HT-29 (cell line): ENCODE data around the gene ENTPD2. TPM values are rescaled to one million over a fixed set of nuclear protein-coding genes. Genes with fewer than 3 reads are reported as not detected.
A peak's percentile ranks its signal among the peaks of the same experiment; 100 is the strongest.

Experiments
- DNase-seq: peaks from one replicate; pipeline ENCODE4 v3.0.0-alpha.2; 2015; ENCODE audit warnings: low spot score
- total RNA-seq: library from RNA; depleted of rRNA; stranded (reverse); fragments of >200 nt; shearing (Covaris generic); gene quantifications from 2 replicates; pipeline ENCODE4 v1.2.3, GENCODE V29; 2014; rRNA removed

ENTPD2 gene
- total RNA-seq, result 2.5 and 2.7 TPM in 2 replicates

DNA sequence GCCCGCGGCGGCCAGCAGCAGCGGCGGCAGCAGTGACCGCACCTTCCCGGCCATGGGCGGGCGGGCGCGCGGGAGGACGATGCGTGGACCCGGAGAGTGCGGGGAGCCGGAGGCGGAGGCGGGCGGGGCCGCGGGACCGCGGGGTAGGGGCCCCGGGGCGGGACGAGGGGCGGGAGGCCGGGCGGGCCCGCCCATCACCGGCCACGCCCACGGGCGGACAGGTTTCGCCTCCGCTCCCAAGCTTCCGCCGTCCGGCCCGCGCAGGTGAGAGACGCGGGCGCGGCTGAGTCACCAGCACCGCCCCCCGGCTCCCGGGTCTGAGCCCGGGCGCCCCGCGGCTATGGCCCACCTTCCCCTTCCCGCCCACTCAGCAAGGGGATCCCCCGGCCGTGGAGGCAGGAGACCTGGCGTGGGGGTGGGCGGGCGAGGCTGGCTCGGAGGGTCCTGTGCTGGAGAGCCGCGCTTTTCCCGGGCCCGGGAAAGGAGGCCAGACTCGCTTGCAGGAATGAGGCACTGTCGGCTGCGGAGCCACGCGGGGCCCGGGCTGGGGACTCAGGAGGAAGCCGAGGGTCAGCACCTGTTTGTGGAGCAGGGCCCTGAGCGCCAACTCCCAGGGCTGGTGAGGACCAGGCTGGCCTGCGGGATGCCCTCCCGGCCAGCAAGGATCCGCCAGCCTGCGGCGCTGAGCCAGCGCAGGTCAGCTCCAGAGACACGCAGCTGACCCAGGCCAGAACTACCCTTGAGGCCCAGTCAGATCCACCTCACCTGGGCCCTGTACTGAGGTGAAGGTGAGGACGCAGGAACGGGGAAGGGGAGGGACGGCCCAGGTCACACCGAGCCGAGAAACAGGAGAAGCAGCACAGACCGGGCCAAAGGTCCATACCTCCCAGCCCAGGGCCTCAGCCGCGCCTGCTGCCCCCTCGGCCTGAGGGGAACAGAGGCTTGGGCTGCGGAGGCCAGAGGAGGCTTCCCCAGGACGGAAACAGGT, at the start of gene ENTPD2:
Gene ENTPD2, minus strand, starts transcription at position 118 of the 988 bp plus-strand sequence. Its CDS starts 64 bp downstream, at position 54.
- DNase-seq, result peak; percentile 82

DNA sequence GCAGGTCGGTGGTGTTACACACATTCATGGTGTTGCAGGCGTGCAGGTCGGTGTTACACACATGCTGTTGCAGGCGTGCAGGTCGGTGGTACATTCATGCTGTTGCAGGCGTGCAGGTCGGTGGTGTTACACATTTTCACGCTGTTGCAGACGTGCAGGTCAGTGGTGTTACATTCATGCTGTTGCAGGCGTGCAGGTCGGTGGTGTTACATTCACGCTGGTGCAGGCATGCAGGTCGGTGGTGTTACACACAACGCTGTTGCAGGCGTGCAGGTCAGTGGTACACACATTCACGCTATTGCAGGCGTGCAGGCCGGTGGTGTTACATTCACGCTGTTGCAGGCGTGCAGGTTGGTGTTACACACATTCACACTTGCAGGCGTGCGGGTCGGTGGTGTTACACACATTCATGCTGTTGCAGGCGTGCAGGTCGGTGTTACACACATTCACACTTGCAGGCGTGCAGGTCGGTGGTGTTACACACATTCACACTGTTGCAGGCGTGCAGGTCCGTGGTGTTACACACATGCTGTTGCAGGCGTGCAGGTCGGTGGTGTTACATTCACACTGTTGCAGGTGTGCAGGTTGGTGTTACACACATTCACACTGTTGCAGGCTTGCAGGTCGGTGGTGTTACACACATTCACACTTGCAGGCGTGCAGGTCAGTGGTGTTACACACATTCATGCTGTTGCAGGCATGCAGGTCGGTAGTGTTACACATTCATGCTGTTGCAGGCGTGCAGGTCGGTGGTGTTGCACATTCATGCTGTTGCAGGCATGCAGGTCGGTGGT, 49.5 kb upstream of the ENTPD2 start:
- DNase-seq, result no peak

DNA sequence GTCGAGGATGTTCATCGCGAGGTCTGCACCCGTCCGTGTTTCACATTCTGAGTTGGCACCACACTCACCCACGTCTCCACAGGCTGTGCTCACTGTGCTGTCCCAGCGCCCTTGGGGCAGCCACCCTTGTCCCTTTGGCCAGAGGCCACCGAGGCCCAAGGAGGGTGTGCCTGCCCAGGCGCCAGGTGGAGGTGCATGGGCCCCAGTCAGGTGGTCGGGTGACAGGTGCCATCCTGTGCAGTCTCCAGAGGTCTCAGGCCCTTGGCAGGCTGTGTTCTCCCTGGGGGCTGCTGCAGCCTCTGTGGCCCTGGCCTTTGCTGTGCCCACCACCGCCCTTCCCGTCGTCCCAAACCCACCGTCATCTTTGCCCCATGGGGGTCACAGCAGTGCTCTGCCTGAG, 45.4 kb upstream of the ENTPD2 start:
- no peak for DNase-seq

DNA sequence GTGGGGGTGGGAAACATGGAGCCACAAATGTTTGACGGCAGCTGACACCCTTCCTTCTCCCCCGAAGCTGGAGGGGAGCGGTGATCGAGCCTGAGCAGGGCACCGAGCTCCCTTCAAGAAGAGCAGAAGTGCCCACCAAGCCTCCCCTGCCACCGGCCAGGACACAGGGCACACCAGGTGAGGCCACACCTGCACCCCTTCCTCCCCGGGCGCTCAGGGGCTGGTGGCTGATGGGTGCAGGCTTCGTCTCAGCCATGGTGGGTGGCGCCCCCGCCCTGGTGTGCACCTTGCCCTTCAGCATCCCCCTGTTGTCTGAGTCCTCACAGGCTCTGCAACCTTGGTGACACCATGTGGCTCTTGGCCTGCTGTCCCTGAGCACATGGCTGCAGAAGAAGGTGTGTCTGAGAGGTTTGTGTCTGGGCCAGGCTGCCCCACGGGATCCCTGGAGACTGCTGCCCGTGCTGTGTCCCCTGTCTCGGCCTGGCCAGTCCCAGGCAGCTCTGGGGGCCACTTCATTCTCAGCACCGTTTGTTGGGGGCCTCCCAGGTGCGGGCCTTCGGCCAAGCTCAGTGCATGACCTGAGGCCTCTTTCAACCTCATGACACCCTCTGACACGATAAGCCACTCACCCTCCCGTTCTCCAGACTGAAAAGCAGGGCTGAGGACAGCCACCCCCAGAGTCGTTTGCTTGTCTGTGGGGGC, 44.1 kb upstream of the ENTPD2 start:
- DNase-seq, result no peak

DNA sequence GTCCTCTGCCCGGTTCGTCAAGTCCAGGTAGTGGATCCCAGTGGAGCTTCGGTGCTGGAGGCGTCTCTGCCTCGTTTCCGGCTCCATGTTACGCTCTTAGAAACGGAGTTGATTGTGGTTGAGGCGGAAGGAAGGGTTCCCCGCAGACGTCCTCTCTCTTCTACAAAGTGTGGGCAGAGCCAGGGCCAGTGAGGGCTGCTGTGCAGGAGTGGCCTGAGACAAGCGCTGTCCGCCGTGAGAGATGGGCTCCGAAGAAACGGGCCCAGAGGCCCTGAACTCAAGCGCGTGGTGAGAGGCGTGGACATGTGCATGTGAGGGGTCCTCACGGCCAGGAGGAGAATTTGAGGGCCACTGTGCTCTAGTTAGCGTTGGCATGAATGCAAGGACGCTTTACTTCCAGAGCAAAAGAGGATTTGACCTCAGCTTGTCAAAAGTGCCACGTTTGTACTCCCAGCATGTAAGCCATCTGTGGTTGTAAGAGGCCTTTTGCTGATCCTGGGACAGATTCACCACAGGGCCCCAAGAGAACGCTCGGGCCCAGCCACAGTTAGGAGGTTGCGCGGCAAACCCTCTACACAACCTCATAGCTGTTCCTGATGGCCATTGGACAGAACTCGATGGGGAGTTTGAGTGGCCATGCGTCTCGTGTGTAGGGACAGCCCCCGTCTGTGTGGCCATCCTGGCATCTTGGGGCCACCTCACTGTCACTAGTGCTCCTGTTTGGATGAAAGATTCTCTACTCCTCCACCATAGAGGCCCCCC, 43.1 kb upstream of the ENTPD2 start:
- DNase-seq, result no peak

DNA sequence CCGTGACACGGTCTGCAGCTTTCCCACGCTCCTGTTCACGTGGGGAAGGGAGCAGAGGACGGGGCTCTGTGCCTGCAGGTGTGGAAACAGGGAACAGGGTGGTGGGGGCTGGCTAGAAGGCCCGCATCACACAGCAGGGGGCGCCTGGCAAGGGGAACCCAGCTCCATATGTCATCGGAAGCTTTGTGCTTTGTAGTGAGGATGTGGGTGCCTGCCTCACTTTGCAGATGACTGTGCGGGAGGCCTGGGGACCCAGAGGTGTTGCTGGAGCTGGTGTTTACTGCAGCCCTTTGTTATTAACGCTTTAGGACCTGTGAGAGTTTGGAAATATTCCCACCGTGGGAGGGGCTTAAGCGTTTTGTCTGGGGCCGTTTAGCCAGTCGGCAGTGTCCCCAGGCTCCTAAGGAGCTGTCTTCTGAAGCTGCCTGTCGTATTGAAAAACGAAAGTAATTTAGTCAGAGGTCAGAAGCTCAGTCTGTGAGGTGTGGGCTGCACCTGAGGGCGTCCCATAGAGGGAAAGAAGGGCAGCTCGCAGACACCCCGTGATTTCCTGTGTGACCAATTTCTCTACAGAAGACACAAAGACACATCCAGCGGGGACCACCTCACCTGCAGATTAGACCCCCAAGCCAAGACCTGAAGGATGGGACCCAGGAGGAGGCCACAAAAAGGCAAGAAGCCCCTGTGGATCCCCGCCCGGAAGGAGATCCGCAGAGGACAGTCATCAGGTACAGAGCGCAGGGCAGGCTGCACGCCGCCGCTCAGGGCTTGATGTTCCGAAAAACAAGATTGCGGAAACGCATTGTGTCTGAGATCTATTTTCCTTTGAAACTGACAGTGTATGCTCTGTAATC, 42.0 kb upstream of the ENTPD2 start:
- DNase-seq, result no peak

DNA sequence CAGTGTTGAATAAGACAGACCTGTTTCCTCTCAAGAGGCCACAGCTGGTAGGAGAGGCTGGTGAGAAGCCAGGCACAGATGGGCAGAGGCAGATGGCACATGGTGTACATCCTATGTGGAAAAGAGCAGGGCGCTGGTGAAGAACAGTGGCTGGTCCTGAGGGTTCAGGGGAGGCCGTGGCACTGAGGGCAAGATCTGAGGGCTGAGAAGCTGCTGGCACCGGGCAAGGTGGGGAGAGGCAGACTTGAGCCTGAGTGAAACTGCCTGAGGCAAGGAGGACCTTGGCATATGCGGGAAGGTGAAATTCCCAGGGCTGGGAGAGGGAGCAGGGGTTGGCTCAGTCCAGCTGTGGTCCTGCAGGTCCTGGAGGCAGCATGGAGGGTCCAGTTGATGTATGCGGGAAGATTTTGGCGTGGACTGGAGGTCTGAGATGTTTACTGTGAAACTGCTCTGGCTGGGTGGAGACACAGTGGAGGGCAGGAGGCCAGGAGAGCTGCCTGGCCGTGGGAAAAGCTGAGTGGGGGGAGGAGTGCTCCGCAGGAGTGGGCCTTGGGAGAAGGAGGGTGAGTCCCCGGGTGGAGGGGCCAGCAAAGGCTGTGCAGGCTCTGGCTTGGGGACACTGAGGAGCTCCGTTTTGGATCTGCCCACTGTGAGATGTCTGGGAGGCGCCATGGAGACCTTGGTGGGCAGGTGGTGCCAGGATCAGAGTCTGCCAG, 35.5 kb upstream of the ENTPD2 start:
- no peak for DNase-seq

DNA sequence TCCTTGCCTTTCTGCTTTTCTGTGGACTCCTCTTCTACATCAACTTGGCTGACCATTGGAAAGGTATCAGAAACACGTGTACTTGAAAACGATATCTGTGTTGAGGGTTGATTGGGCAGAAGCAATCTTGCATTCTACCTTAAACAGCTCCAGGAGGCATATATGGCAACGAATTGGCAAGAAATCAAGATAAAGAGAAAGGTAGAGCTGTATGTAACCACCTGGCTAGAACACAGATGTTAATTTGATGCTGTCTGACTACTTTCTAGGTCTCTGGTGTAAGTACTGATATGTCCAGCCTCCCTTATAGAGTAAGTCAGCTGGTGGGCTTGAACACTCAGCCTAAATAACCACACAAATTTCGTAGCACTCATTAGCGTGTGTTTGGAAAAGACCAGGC, 34.3 kb upstream of the ENTPD2 start:
- no peak for DNase-seq

DNA sequence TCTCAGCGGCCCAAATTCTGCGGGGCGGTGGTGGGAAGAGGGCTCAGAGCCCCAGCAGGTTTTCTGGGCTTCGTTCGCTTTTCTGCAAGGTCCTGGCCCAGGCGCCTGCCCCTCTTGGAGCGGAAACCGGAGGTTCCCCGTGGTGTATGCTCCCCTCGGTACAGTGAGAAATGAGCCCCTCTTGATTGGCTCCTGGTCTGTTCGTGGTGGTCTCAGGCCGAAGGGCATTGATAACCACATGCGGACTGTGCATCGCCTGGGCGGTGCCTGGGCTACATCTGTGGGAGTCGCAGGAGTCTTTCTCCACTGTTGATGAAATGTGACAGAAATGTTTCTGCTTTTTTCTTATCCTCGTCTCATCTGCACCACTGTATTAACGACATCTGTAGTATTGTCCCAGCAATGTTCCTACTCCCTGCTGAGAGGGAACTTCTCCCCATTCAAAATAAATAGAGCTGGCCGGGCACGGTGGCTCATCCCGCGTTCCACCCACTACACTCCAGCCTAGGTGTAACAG, 33.6 kb upstream of the ENTPD2 start:
- DNase-seq, result no peak

DNA sequence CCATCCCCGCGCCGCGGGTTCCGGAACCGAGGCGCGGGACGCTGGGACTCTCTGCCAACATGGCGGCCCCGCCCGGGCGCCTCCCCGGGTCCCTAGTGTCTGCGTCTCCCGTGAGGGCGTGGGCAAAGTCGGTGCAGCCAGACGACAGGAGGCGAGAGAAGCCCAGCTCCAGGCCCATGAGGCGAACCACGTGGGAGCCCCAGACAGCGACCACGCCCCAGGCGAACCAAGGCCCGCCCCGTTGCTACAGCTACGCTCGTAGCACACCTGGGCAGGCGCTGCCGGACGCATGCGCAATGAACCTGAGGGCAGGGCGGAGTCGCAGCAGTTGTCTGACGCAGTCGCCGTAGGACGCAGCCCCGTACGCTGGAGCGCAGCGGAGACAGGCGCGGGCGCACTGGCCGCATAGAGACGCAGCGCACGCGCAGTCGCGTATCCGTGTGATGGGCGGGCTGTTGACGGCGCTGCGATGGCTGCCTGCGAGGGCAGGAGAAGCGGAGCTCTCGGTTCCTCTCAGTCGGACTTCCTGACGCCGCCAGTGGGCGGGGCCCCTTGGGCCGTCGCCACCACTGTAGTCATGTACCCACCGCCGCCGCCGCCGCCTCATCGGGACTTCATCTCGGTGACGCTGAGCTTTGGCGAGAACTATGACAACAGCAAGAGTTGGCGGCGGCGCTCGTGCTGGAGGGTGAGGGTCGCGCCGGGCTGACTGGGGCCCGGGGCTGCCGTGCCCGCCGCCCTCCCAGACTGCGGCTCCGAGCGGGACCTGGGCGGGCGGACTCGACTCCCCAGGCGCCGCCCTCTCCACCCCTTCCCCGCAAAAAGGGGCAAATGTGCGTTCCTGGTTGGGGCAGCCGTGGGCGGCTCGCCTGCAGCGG, 32.9 kb upstream of the ENTPD2 start, which contains the start of gene MAN1B1:
Gene MAN1B1, plus strand, starts transcription at position 455 of the 878 bp plus-strand sequence. Its CDS starts 15 bp downstream, at position 470.
- DNase-seq, result peak; percentile 99

DNA sequence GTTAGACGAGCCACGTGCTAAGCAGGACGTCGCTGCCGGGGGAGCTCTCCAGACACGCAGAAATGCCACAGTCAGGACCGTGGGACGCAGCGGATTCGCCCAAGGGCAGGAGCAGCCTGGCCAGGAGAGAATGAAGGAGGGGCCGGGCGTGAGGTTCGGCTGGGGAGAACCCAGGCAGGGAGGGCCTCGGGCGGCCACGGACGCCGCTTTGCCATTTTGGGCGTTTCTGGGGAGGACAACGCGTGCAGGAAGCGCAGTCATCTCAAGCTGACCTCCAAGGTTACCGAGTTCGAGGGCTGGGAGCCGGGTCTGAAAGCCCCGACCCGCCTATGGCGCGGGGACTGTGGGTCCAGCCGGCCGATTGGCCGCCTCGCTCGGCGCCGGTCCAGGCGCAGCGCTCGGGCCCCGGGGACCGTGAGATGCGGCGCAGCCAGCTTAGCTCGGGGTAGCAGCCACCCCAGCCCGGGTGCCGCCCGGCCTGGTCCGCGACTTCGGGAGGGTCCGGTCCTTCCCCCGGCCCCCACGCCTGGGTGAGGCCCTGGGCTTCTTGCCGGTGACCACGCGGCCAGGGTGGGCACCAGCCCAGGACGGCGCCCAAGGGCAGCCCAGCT, 32.2 kb upstream of the ENTPD2 start:
- peak; percentile 51 for DNase-seq

DNA sequence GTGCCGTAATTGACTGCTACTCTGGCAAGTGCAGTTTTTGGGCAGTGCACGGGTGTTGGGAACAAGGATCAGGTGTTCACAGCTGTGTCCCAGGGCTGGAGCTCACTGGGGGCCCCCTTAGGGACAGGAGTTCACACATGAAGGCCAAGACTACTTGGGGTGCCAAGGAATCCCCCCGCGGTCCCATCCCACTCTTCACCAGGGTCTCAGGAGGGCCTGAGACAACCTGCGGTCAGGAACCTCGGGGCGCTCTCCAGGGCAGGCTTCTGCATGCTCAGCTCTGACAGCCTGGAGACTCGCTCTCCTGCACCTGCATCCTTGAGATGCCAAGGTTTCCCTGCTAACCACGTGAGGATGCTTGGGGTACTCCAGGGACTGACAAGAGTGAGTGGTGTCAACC, 30.7 kb upstream of the ENTPD2 start:
- no peak for DNase-seq

DNA sequence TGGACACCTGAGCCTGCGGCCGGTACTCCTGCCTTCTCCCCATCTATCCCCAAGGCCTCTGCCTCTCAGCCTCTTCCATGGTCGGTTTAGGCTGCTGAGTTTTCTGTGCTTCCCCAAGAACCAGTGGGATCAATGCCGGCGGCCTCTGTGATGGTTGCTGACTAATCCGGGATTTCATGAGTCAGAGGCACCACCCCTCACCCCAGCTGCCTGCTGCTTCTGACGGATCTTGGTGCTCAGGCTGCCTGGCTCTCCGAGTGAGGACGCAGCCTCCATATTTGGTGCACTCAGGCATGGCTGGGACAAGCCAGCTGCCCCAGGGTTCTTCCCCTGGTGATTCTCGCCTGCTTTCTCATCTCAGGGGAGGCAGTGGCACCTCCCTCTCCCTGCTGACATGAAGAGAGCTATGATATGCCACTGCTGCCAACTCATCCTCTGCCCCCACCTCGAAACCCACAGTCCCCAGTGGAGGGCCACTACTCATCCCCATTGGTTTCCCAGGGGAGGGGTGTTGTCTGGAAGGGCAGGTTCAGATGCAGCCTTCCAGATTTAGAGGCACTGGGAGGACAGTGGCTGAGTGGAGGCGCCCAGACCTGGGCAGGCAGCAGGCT, 29.6 kb upstream of the ENTPD2 start:
- DNase-seq, result peak; percentile 94

DNA sequence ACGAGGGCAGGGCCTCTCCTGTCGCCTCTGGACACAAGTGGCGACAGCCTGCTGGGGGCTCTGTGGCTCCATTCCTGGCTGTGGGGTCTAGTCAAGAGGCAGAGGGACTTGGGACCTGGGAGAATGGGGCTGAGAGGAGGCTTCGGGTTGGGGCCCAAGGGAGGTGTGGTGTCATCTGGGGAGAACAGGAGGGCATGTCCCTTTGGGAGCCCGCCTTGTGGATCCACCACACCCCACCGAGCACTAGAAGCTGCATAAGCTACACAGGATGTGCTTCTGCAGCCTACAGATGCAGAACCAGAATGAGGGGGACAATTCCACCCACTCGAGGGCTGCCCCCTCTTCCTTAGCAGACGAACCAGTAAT, 29.0 kb upstream of the ENTPD2 start:
- DNase-seq, result no peak

DNA sequence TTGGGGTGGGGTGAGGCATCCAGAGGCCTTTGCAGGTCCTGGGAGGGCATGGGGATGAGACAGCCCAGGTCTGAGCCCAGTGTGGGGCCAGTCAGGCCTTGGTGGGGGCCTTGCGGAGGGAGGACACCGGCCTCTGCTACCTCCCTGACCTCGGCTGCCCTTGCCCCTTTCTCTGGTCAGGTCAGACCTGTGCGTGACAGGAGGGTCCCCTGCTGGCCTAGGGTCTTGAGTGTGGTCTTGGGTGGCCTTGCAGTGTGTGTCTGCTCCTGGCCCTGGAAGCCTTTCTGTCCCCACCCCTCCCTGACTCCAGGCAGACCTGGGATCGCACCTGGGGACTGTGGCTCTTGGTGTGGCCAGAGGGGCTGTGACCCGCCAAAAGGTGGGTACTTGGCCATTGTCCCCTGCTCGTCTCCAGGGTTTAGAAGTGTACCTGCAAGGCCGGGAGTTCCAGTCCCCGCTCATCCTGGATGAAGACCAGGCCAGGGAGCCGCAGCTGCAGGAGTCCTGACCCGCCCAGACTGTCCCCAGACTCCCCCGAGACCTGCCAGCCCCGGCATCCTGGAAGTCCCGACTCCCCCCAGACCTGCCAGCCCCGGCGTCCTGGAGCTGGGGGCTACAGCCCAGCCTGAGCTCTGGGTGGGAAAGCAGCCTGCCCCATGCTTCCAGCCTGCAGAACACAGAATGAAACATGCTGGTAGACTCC, 28.5 kb upstream of the ENTPD2 start:
- DNase-seq, result no peak

DNA sequence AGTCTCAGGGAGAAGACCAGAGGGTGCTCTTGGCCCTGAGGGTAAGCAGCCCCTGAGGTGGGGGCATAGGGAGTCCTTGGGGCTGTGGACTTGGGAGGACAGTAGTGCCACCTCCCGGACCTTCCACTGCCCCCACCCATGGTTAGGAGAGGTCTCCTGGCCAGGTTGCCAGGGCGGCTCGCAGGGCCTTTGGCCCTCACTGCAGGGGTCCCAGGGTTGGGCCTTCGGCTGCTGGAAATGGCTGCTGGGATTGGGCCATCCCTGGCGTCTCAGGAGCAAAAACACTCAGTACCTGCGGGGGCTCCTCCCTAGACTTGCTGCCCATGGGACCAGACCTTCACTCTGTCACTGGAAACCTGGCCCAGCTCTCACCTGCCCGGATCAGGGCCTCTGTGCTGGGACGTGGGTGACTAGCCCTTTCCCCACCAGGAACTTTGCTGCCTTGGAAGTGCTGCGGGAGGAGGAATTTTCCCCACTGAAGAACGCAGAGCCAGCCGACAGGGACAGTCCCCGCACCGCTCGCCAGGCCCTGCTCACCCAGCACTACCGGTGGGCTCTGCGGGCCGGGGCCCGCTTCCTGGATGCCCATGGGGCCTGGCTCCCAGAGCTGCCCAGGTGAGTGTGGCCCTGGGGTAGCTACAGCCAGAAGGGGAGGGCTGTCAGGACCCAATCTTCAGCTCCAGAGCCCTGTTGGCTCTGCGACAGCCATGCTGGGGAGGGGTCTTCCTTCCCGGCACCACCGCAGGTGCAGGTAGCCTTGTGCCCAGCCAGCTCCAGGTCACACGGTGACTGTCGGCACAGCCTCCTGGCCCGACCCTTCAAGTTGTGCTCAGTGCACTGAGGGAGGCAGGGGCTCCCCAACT, 26.6 kb upstream of the ENTPD2 start:
- DNase-seq, result no peak
